Endothelial cell of umbilical vein (primary cell): ENCODE data around the gene MBD6. TPM values are rescaled to one million over a fixed set of nuclear protein-coding genes. Genes with fewer than 3 reads are reported as not detected.

Experiments used
- BruUV-seq: library from RNA; stranded (reverse); fragments of 400-500 nt; replicated peaks from 2 replicates; lab custom pipeline; 2021; lab: Mats Ljungman, UMichigan
- CTCF ChIA-PET: fragments of 300-600, 350-600 bp; sonication (Branson Sonifier 250); formaldehyde crosslinking; loops from one replicate; lab custom pipeline; 2021; ENCODE audit warnings: antibody characterized with exemption, inconsistent platforms; lab: Charles Lee
- POLR2A ChIA-PET: fragments of 300-600, 350-600 bp; sonication (Branson Sonifier 250); formaldehyde crosslinking; loops from one replicate; lab custom pipeline; 2021; ENCODE audit warnings: antibody characterized with exemption, inconsistent platforms; lab: Charles Lee
- DNase-seq: peaks from one replicate; pipeline ENCODE4 v3.0.0-alpha.2; 2011; ENCODE audit warnings: low read depth, low spot score
- FAIRE-seq: peaks from 2 replicates; lab custom pipeline; 2011; peaks lifted over from hg19 to GRCh38; lab: Jason Lieb, UNC
- H2AFZ ChIP-seq: 2 replicates; pipeline ENCODE4 v1.6.0; 2012; ENCODE audit warnings: low read depth, low read length, control low read depth, inconsistent platforms
- H3K27ac ChIP-seq: 2 replicates; pipeline ENCODE4 v1.5.1; 2011; ENCODE audit warnings: low read depth, mild to moderate bottlenecking, control low read depth, low read length, moderate library complexity; ENCODE audit not compliant: insufficient read depth
- H3K27me3 ChIP-seq, 2 experiments: 2 replicates each; pipeline versions ENCODE4 v1.6.0 to v1.6.1; 2011; ENCODE audit warnings: low read length in 2 of 2, mixed read lengths in 1 of 2; ENCODE audit not compliant: control insufficient read depth in 2 of 2, insufficient read depth in 2 of 2
- H3K36me3 ChIP-seq, 2 experiments: 2 replicates in 1 of 2; 3 replicates in 1 of 2; pipeline ENCODE4 v1.5.1; 2011; ENCODE audit warnings: low read length in 2 of 2, mild to moderate bottlenecking in 1 of 2, moderate library complexity in 1 of 2; ENCODE audit not compliant: control insufficient read depth in 2 of 2, insufficient read depth in 2 of 2; ENCODE audit errors: extremely low read depth in 1 of 2
- H3K4me1 ChIP-seq: 3 replicates; pipeline ENCODE4 v1.5.1; 2011; ENCODE audit warnings: mild to moderate bottlenecking, low read length; ENCODE audit not compliant: control insufficient read depth, insufficient read depth; ENCODE audit errors: extremely low read depth
- H3K4me2 ChIP-seq: 2 replicates; pipeline ENCODE4 v1.6.1; 2011; ENCODE audit warnings: low read length, control low read depth, mixed read lengths; ENCODE audit not compliant: insufficient read depth
- H3K4me3 ChIP-seq, 3 experiments: fragments of 200-600 bp in 1 of 3; sonication (generic), shearing (Covaris generic) in 1 of 3; replicated peaks in 1 of 3; 2 replicates each; pipeline ENCODE4 v1.5.1; 2011 to 2016; ENCODE audit warnings: control low read depth in 3 of 3, low read length in 3 of 3, mild to moderate bottlenecking in 2 of 3, inconsistent platforms in 1 of 3, low read depth in 1 of 3, moderate library complexity in 1 of 3; ENCODE audit not compliant: insufficient read depth in 1 of 3
- H3K79me2 ChIP-seq: 2 replicates; pipeline ENCODE4 v1.6.0; 2012; ENCODE audit warnings: low read length, inconsistent platforms; ENCODE audit not compliant: control insufficient read depth, insufficient read depth
- H3K9ac ChIP-seq: replicated peaks from 2 replicates; pipeline ENCODE3; 2011; ENCODE audit warnings: low read length, control low read depth; ENCODE audit not compliant: insufficient read depth; ENCODE audit errors: extremely low read depth
- H3K9me1 ChIP-seq: replicated peaks from 3 replicates; pipeline ENCODE4 v1.6.0; 2011; ENCODE audit warnings: mild to moderate bottlenecking, low read length; ENCODE audit not compliant: control insufficient read depth, insufficient read depth; ENCODE audit errors: extremely low read depth
- H3K9me3 ChIP-seq: replicated peaks from 2 replicates; pipeline ENCODE4 v1.5.1; 2012; ENCODE audit warnings: low read length, inconsistent platforms; ENCODE audit not compliant: control insufficient read depth, insufficient read depth
- H4K20me1 ChIP-seq: replicated peaks from 2 replicates; pipeline ENCODE3; 2011; ENCODE audit warnings: mild to moderate bottlenecking, low read length; ENCODE audit not compliant: control insufficient read depth, insufficient read depth; ENCODE audit errors: extremely low read depth
- EZH2 ChIP-seq: IDR thresholded peaks from 2 replicates; pipeline ENCODE4 v1.6.1; 2012; ENCODE audit warnings: borderline replicate concordance, low read depth, mild to moderate bottlenecking, moderate library complexity, low read length, inconsistent platforms; ENCODE audit not compliant: severe bottlenecking
- FOS ChIP-seq: IDR thresholded peaks from 2 replicates; pipeline ENCODE4 v1.6.1; 2011; ENCODE audit warnings: mild to moderate bottlenecking, low read length, moderate library complexity, borderline replicate concordance; ENCODE audit not compliant: insufficient read depth
- GATA2 ChIP-seq: IDR thresholded peaks from 2 replicates; pipeline ENCODE4 v1.7.0; 2011; ENCODE audit warnings: low read depth, mild to moderate bottlenecking, moderate library complexity, mixed read lengths, low read length; ENCODE audit not compliant: insufficient read length, insufficient read depth
- JUN ChIP-seq: IDR thresholded peaks from 2 replicates; pipeline ENCODE4 v1.6.1; 2011; ENCODE audit warnings: borderline replicate concordance, low read depth; ENCODE audit not compliant: insufficient read length, insufficient read depth
- MYC ChIP-seq: IDR thresholded peaks from one replicate; pipeline ENCODE4 v1.6.1; 2011; ENCODE audit warnings: mild to moderate bottlenecking, low read depth, low read length
- POLR2A ChIP-seq: IDR thresholded peaks from 2 replicates; pipeline ENCODE4 v1.6.1; 2012; ENCODE audit warnings: low read depth, mild to moderate bottlenecking, control low read depth, low read length
- POLR2AphosphoS5 ChIP-seq: IDR thresholded peaks from 2 replicates; pipeline ENCODE4 v1.6.1; 2012; ENCODE audit warnings: low read depth, mild to moderate bottlenecking, control low read depth, low read length, moderate library complexity; ENCODE audit not compliant: insufficient read depth
- dilution Hi-C: fragments of 300-500 bp; cut with MboI; formaldehyde crosslinking; loops from one replicate; pipeline ENCODE4 v1.15.0; 2019; ENCODE audit warnings: low sequenced_read_pairs; ENCODE audit not compliant: extremely low pct_ligation_motif_present
- intact Hi-C: fragments of 100-400 bp; cut with micrococcal nuclease; formaldehyde crosslinking; loops from one replicate; pipeline ENCODE4 v1.10.0; 2022
- polyA plus RNA-seq, 4 experiments: library from polyadenylated mRNA; depleted of rRNA in 3 of 4; stranded (reverse) in 3 of 4; unstranded in 1 of 4; fragments of >200 nt; gene quantifications; 2 replicates each; pipeline versions ENCODE4 v1.2.1 to v1.2.3, GENCODE V29; 2011 to 2012; ENCODE audit warnings: missing spikeins in 1 of 4
- total RNA-seq: library from RNA; stranded (reverse); gene quantifications from 2 replicates; pipeline ENCODE4 v1.2.3, GENCODE V29; 2021
- TF ChIP-seq, protein P1 (sequence below): IDR thresholded peaks from 2 replicates; pipeline ENCODE4 v1.6.1; 2011; ENCODE audit not compliant: insufficient read depth, insufficient read length
- TF ChIP-seq, protein P2 (sequence below), 2 donors: IDR thresholded peaks; 1 replicate in 1 of 2; 2 replicates in 1 of 2; pipeline ENCODE4 v1.5.1; 2011; ENCODE audit warnings: low read length in 2 of 2, mild to moderate bottlenecking in 2 of 2, moderate library complexity in 2 of 2, control low read depth in 1 of 2, inconsistent platforms in 1 of 2, low read depth in 1 of 2; ENCODE audit not compliant: insufficient read depth in 1 of 2; ENCODE audit errors: extremely low read depth in 1 of 2

Gene MBD6
- total and polyA plus RNA-seq, 2 donors (not counting 3 experiments of a cell fraction or from before 2014, with no cell fraction given) = 10.6 to 95.2 TPM

GRCh38 chr12:57525615-57526383, 3.2 kb downstream of the MBD6 start:
- Histone ChIP-seq H3K79me2 (peaks cover 20% of the 10 kb centered on the region), H3K9ac (no peak overlapping the region), H3K9me1 (no peaks in the 10 kb centered on the region), H3K36me3 (peaks cover 15 to 41% of the 10 kb centered on the region in 2 experiments), H4K20me1 (no peaks in the 10 kb centered on the region), H3K27me3 (no peaks in the 10 kb centered on the region), H3K4me1 (peaks cover 25% of the 10 kb centered on the region), H3K9me3 (no peaks in the 10 kb centered on the region), H3K27ac (no peak overlapping the region), H3K4me3 (no peak overlapping the region), H2AFZ (no peak overlapping the region), H3K4me2 (no peak overlapping the region)
- no TSS peak for BruUV-seq
- CTCF ChIA-PET = interaction anchor here (1.5 kb wide), 2 partner anchors 13 to 21 kb away, joined by 4 to 6 read pairs; partner anchors contain the start of gene DCTN2
- POLR2A ChIA-PET = no interaction called here
- intact Hi-C loops = no loop called here
- dilution Hi-C loops = no loop called here
- TF ChIP-seq POLR2A (no peak), EZH2 (no peak), MYC (no peak), FOS (no peak), POLR2AphosphoS5 (no peak), JUN (no peak), GATA2 (no peak)
- TF ChIP-seq, protein P1, sequence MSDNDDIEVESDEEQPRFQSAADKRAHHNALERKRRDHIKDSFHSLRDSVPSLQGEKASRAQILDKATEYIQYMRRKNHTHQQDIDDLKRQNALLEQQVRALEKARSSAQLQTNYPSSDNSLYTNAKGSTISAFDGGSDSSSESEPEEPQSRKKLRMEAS = no peak
- TF ChIP-seq, protein P2, sequence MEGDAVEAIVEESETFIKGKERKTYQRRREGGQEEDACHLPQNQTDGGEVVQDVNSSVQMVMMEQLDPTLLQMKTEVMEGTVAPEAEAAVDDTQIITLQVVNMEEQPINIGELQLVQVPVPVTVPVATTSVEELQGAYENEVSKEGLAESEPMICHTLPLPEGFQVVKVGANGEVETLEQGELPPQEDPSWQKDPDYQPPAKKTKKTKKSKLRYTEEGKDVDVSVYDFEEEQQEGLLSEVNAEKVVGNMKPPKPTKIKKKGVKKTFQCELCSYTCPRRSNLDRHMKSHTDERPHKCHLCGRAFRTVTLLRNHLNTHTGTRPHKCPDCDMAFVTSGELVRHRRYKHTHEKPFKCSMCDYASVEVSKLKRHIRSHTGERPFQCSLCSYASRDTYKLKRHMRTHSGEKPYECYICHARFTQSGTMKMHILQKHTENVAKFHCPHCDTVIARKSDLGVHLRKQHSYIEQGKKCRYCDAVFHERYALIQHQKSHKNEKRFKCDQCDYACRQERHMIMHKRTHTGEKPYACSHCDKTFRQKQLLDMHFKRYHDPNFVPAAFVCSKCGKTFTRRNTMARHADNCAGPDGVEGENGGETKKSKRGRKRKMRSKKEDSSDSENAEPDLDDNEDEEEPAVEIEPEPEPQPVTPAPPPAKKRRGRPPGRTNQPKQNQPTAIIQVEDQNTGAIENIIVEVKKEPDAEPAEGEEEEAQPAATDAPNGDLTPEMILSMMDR (IDR thresholded peaks at IDR 0.05; ENCODE audit: extremely low read depth in 1 of 2, insufficient read depth in 1 of 2, low read depth in 1 of 2, low read length in 2 of 2) = no peak
- FAIRE-seq (no peak), DNase-seq (no peak)
